ENCODE data around the gene ANKRD34A. TPM values are rescaled to one million over a fixed set of nuclear protein-coding genes. Genes with fewer than 3 reads are reported as not detected.

Gene ANKRD34A
- total and polyA plus RNA-seq, 2 experiments from 2014 or later: 0.16 to 0.35 TPM

- TF ChIP-seq ZNF114 (CRISPR knock-in tag; IDR thresholded peaks at IDR 0.05) (no peak), CREB1 (CRISPR knock-in tag; IDR thresholded peaks at IDR 0.05; ENCODE audit: low read depth) (no peak), NANOG (IDR thresholded peaks at IDR 0.05; ENCODE audit: borderline replicate concordance) (no peak), ETS1 (IDR thresholded peaks at IDR 0.05) (no peak), ZNF462 (CRISPR knock-in tag; IDR thresholded peaks at IDR 0.05) (no peak), STAT1 (IDR thresholded peaks at IDR 0.05; ENCODE audit: unreplicated experiment) (no peak), EZH2 (IDR thresholded peaks at IDR 0.05; ENCODE audit: low read depth, unreplicated experiment) (no peak), EZH2phosphoT487 (IDR thresholded peaks at IDR 0.05; ENCODE audit: unreplicated experiment) (no peak), REST (IDR thresholded peaks at IDR 0.05; ENCODE audit: unreplicated experiment) (no peak), POLR2AphosphoS5 (IDR thresholded peaks at IDR 0.05; ENCODE audit: low read depth) (no peak), JUNB (IDR thresholded peaks at IDR 0.05; ENCODE audit: unreplicated experiment) (no peak)
- Histone ChIP-seq H3K4me3 (no peak overlapping the region), H3K27me3 (ENCODE audit: insufficient read depth) (peaks cover 51% of the 10 kb centered on the region), H3K4me2 (no peak overlapping the region), H3F3A (replicated peaks; ENCODE audit: low read depth) (no peaks in the 10 kb centered on the region; the same call in 1 of the 2 replicates), H3K9me2 (ENCODE audit: insufficient read depth) (no peaks in the 10 kb centered on the region), H4K20me1 (replicated peaks; ENCODE audit: insufficient read depth) (no peaks in the 10 kb centered on the region), H3K79me2 (replicated peaks; ENCODE audit: insufficient read depth) (no peaks in the 10 kb centered on the region), H3K36me3 (ENCODE audit: insufficient read depth) (no peaks in the 10 kb centered on the region), H2AFZ (no peak overlapping the region), H3K27ac (ENCODE audit: low read depth) (no peak overlapping the region), H3K4me1 (ENCODE audit: insufficient read depth) (peaks cover 11% of the 10 kb centered on the region)
- Mint-ChIP-seq H3K27me3 (ENCODE audit: insufficient read depth, low read depth, poor library complexity) (peaks cover 23% of the 10 kb centered on the region), H3K9me3 (no peaks in the 10 kb centered on the region; the same call in 2 of the 3 replicates), H3K4me3 (no peak overlapping the region), H3K4me1 (peaks cover 17% of the 10 kb centered on the region), H3K27ac (no peak overlapping the region), H3K36me3 (ENCODE audit: low read depth) (no peaks in the 10 kb centered on the region; the same call in 2 of the 3 replicates)
- ATAC-seq (no peak), DNase-seq (ENCODE audit: low spot score) (no peak)
Measured at GRCh38 chr1:145953861-145954260, 10.5 kb downstream of the ANKRD34A start.
